OCI-LY3 (cell line): ENCODE measurements around the gene CTNNA3.

ENCODE experiments used
- EZH2phosphoT487 ChIP-seq: fragments of 200-600 bp; shearing (Covaris generic); IDR thresholded peaks from 2 replicates; pipeline ENCODE4 v1.6.1; 2018; ENCODE audit warnings: antibody characterized with exemption, mixed run types, low read depth
- TF ChIP-seq, protein P1 (sequence below): fragments of 200-600, 300-600 bp; sonication (generic); IDR thresholded peaks from 2 replicates; pipeline ENCODE4 v1.5.1; 2014; ENCODE audit warnings: antibody characterized with exemption, low read length, low read depth

- TF ChIP-seq, protein P1, sequence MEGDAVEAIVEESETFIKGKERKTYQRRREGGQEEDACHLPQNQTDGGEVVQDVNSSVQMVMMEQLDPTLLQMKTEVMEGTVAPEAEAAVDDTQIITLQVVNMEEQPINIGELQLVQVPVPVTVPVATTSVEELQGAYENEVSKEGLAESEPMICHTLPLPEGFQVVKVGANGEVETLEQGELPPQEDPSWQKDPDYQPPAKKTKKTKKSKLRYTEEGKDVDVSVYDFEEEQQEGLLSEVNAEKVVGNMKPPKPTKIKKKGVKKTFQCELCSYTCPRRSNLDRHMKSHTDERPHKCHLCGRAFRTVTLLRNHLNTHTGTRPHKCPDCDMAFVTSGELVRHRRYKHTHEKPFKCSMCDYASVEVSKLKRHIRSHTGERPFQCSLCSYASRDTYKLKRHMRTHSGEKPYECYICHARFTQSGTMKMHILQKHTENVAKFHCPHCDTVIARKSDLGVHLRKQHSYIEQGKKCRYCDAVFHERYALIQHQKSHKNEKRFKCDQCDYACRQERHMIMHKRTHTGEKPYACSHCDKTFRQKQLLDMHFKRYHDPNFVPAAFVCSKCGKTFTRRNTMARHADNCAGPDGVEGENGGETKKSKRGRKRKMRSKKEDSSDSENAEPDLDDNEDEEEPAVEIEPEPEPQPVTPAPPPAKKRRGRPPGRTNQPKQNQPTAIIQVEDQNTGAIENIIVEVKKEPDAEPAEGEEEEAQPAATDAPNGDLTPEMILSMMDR, result no peak
- no peak for TF ChIP-seq EZH2phosphoT487
Observed at GRCh38 chr10:66234872-66235271, 1461.1 kb downstream of the CTNNA3 start.
